Astrocyte (in vitro differentiated cells and primary cell): ENCODE results near the gene FHOD1.

Source experiments
- CTCF ChIP-seq: IDR thresholded peaks from 2 replicates; pipeline ENCODE4 v1.5.1; 2011; ENCODE audit warnings: low read depth, mild to moderate bottlenecking, inconsistent platforms, low read length, moderate library complexity; ENCODE audit not compliant: insufficient read depth
- EZH2 ChIP-seq: IDR thresholded peaks from 2 replicates; pipeline ENCODE4 v1.6.1; 2012; ENCODE audit warnings: mild to moderate bottlenecking, low read length, inconsistent platforms; ENCODE audit not compliant: insufficient read depth

- no peak for TF ChIP-seq CTCF
- TF ChIP-seq EZH2, result no peak
These were observed 19.7 kb downstream of the FHOD1 start for GRCh38 chr16:67227567-67227921.
